NCI-H748 (cell line): Measurements from ENCODE around the gene NTNG2.
A peak's percentile ranks its signal among the peaks of the same experiment; 100 is the strongest.
"Not testable (repeated sequence)": the region's sequence is repeated elsewhere in the genome, so short reads cannot be mapped to it uniquely, and the experiment has no call there.

ENCODE experiments used
- DNase-seq: peaks from one replicate; lab custom pipeline; 2025; ENCODE audit not compliant: unreplicated experiment; lab: John Stamatoyannopoulos, UW

Gene NTNG2

DNA sequence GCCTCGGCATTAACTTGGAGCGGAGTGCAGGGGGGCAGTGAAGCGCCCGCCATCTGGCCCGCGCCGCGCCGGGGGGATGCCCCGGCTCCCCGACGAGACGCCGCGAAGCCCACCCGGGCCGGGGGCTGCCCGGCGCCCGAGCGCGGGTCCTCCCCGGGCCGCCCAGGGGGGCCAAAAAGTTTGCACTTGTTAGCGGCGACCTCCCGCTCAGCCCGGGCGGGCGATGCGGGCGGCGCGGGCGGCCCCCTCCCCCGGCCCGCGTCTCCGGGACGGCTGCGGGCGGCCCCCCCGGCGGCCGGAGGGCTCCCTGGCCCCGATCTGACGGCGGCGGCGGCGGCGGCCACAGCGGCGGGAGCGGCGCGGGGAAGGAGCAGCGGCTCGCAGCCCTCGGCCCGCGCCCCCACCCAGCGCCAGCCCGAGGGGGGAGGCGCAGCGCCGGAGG, at the start of gene NTNG2:
Gene NTNG2, plus strand, starts transcription at position 316 of the 442 bp plus-strand sequence. CDS start 4,774 bp downstream, outside the sequence.
- no peak for DNase-seq

DNA sequence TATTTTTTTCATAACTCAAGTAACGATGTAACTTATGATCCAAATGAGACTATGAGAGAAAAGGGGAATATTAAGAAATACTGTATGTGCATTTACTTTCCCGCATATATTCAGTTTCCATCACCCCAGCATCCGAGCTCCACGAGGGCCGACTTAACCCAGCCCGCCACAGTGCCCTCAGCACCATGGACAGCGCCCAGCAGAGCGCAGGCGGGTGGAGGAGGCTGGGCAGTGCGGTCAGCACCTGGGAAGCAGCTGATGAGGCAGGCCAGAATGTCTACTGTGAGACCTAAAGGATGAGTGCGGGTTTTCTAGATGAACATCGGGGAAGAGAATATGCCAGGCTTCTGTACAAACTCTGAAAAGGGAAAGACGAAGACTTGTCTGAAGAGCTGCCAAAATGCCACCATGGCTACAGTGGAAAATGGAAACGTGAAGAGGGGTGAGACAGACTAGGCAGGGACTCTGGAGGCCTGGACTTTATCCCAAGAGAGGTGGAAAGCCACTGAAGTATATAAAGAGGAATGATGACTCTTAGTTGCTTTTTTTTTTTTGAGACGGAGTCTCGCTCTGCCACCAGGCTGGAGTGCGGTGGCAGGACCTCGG, 47.7 kb upstream of the NTNG2 start:
- DNase-seq = no peak

- DNase-seq = peak; percentile 37
Measured at GRCh38 chr9:132116583-132116982, 45.3 kb upstream of the NTNG2 start.

- no peak for DNase-seq
Measured at GRCh38 chr9:132117694-132118093, 44.2 kb upstream of the NTNG2 start.

GRCh38 chr9:132121021-132121420, 40.8 kb upstream of the NTNG2 start:
- DNase-seq = no peak

DNA sequence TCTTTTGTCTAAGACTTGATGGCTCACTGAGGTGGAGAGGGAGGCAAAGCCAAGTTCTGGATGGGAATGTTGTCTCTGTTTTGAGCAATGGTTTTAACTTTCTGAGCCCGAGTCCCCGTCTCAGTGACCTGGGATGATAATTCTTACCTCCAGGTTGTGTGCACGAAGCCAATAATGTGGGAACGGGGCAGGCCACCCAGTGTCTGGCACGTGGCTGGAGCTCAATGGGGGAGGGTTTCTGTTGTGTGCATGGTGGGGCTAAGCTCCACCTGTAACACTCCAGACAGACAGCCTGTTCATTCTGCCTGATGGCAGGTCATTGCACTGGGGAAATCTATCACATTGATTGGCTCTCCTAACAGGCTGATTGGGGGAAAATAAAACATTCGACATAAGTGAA, 37.1 kb upstream of the NTNG2 start:
- no peak for DNase-seq

GRCh38 chr9:132125361-132125760, 36.5 kb upstream of the NTNG2 start:
- no peak for DNase-seq

DNA sequence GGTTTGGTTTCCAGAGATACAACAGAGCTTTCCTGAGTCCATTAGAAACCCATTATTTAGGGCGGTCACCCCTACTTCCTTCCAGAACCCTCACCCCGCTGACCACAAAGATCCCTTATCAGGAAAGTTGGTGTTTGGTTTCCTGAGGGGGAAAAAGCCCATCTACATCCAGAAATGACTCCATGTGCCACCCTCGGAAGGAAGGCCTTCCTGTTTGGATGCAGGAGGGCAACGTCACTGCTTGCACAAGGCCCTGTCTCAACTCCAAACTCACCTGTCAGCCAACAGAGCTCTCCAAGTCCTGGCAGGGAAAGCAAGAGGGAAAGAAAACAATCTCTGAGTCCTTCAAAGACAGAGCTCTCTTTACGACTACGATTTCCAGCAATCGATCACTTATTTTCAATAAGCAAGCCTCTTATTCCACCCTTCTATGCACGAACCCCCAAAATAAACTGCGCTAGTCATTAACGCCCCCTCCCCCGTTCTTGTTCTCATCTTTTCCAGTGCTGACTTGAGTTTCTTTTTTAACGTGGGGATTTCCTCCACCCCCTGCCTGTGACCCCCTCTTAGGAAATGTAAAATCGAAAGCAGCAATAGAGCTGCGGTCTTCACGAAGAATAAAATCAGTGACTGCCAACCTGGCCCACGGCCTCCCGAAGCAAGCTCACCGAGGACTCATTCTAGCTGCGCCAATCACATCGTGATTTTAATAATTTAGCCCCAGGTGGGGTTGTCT, 35.7 kb upstream of the NTNG2 start:
- DNase-seq = no peak

DNA sequence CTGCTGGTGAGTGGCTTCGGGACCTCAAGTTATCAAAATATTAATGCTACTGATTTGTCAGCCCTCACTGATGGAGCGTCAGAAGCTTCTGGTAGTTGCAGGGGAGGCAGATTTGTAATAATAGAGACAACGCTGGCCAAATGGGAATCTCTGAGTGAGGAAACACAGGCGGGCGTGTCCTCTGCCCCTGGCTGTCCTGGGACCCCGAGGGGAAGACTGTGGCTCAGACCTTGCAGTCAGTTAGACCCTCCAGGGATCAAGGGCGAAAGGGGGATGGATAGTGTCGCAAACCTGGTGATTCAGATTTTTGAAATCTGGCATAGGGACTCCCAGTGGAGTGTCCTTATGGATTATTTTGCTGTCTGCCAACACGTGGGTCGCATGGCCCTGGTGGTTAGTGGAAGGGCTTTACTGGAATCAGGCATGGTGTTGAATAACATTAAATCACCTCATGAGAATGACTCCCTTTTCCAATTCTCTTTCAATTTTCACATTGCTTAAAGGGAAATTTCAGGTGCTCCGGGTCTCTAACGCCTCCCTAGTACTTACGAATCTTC, 35.1 kb upstream of the NTNG2 start:
- no peak for DNase-seq

DNA sequence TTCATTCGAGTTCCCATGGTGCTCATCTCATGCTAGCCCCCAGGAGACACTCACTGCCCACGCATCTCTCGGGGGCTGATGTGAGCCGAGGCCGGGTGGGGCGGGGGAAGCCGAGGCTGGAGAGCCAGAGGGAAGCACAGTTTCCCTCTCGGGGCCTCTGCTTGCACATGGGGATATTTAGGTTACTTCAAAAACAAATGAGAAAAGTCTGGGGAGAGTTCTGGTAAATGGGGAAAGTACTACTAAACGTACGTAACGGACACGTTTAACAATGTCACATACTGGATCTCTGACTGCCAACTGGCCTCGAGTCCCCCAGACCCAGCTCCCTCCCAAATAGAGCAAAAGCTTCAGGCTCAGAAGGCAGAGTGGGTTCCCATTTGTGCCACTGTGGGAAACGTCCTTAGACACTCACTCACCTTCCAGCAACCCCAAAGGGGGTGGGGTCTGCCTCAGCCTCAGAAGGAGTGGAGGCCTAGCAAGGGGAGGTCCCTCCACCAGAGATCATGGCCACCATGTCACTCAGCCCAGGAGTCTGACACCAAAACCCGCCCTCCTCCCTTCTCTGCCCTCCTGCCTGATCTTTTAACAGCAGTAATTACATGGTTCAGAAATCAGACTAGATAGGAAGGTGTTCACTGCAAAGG, 33.8 kb upstream of the NTNG2 start:
- DNase-seq = no peak

- DNase-seq = no peak
Measured at GRCh38 chr9:132129535-132129934, 32.3 kb upstream of the NTNG2 start.

DNA sequence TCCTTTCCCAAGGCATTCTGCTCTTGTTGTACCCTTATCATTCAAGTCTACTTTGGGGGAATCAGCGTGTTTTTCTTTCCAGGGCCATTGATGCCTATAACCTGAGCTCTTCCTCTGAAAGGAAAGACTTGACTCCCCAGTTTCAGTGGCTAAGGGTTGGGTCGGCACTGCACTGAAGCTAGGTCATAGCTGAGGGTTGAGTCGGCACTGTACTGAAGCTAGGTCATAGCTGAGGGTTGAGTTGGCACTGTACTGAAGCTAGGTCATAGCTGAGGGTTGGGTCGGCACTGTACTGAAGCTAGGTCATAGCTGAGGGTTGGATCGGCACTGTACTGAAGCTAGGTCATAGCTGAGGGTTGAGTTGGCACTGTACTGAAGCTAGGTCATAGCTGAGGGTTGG, 27.8 kb upstream of the NTNG2 start:
- not testable (repeated sequence) for DNase-seq

- DNase-seq = no peak
Measured at GRCh38 chr9:132135456-132135855, 26.4 kb upstream of the NTNG2 start.

DNA sequence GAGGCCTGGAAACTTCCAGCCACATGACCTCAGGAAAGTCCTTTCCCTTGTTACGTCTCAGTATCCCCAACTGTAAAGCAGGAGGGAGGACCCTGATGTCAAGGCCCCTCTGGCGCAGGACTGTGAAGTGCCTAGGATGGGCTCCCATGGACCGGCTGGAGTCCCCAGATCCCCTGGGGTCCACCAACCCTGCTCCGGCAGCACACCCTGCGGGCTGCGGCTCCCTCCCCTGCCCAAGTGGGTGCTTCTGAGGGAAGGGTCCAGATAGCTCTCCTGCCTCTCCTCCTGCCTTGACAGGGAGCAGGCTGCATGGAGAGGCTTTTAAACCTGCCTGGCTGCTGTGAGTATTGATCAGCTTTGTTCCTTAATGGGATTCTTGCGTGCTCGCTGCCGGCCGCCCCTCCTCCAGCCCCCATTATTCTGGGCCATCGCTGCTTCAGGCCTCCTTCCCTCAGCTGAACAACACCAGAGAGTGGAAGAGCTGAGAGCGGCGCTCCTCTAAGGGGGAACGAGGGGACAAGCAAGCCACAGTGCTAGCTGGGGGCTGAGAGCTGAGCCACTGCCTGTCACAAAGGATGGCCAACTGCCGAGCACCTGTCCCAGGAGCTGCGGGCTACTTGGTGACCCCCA, 25.6 kb upstream of the NTNG2 start:
- DNase-seq = no peak

GRCh38 chr9:132141344-132141947, 20.4 kb upstream of the NTNG2 start:
- DNase-seq = peak; percentile 68

- peak; percentile 28 for DNase-seq
Measured at GRCh38 chr9:132141948-132142594, 19.8 kb upstream of the NTNG2 start.

GRCh38 chr9:132142924-132143323, 18.9 kb upstream of the NTNG2 start:
- DNase-seq = peak; percentile 20

DNA sequence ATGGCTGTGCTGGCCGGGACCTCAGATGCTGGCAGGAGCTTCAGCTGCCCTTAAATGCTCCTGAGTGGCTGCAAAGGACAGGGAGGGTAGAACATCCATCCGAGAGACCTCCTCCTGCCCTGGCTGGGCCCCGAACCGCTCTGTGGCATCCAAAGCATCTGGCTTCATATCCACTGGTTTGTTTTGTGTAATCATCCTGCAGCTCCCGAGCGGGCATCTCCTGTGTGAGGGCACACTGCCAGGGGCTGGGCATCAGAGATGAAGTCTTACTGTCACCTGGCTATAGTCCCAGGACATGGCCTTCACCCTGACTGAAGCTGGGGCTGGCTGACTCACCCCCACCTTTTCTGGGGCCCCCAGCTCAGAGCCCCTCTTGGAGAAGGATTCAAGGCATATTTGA, 18.5 kb upstream of the NTNG2 start:
- DNase-seq = no peak

DNA sequence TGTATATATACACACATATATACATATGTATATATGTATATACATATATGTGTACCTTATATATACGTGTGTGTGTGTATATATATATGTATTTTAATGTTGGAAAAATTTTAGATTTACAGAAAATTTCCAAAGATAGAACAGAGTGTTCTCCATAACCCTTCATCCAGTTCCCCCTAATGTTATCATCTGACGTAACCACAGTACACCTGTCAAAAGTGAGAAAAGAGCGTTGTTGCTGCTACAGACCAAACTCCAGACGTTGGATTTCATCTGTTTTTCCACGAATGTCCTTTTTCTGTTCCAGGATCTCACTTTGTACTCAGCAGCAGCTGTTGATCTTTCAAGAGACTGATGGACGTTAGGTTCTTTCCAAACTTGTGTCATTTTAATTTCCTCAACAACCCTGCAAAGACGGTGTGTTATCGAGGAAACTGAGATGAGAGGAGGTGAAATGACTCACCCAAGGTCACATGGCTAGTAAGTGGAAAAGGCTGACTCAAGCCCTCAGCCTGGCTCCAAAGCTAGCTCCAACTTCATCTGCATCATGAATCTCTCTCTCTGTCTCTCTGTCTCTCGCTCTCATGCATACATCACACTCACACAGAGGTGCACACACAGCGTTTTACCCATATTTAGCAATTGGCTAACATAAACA, 17.0 kb upstream of the NTNG2 start:
- DNase-seq = no peak

DNA sequence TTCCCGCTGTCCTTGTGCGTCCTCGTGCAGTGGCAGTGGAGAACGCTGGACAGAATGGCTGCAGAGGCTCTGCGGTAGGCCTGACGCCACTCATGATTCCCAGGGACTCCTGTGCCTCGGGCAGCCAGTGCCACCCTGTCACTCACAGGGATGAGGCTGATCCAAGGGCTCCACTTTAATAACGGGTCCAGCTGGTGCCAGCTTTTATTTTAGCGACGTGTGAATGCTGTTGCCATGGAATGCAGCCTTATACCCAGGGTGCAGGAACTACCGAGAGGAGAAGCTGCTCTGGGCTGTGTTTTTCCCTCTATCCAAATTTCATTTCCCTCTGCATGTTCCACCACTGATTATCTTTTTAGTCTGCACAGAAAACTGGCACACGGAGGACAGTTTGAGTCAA, 15.8 kb upstream of the NTNG2 start:
- no peak for DNase-seq
